Mucosa of descending colon (tissue), 3 donors: ENCODE data around the gene TMSB15C. TPM values are rescaled to one million over a fixed set of nuclear protein-coding genes. Genes with fewer than 3 reads are reported as not detected.
"Not testable (repeated sequence)": the region's sequence is repeated elsewhere in the genome, so short reads cannot be mapped to it uniquely, and the experiment has no call there.

ENCODE experiments used
- ATAC-seq: fragments of 200-7000 bp; cut with Tn5 transposase; one replicate; pipeline ENCODE4 v1.9.1; 2020; ENCODE audit warnings: mild to moderate bottlenecking, moderate library complexity
- DNase-seq, 3 donors: peaks; one replicate each; pipeline ENCODE4 v3.0.0-alpha.2; 2020
- H3K36me3 ChIP-seq: fragments of 200-600 bp; one replicate; pipeline ENCODE4 v1.8.0; 2021; ENCODE audit warnings: low read depth, mild to moderate bottlenecking
- H3K4me1 ChIP-seq: fragments of 200-600 bp; one replicate; pipeline ENCODE4 v1.8.0; 2021; ENCODE audit warnings: low read depth, mild to moderate bottlenecking
- H3K4me3 ChIP-seq: fragments of 200-600 bp; one replicate; pipeline ENCODE4 v1.8.0; 2021; ENCODE audit warnings: mild to moderate bottlenecking
- H3K9me3 ChIP-seq: fragments of 200-600 bp; one replicate; pipeline ENCODE4 v1.8.0; 2021; ENCODE audit warnings: mild to moderate bottlenecking
- intact Hi-C, 2 donors: fragments of 100-400 bp; cut with DNase I in 1 of 2; cut with micrococcal nuclease in 1 of 2; formaldehyde crosslinking; loops; one replicate each; pipeline versions ENCODE4 v1.11.0 to v1.11.1; 2022; cut with DNase I, micrococcal nuclease
- total RNA-seq, 3 donors: library from RNA; stranded (reverse); fragmentation: NEBNext Ultra II Directional in 2 of 3; extraction: Animal tissue kit (Norgen Biotek cat#: 25700) in 2 of 3; gene quantifications; one replicate each; pipeline versions ENCODE4 v1.2.1 to v1.2.4, GENCODE V29; 2021 to 2023
- TF ChIP-seq, protein P1 (sequence below): fragments of 200-600 bp; IDR thresholded peaks from one replicate; pipeline ENCODE4 v1.8.0; 2022; ENCODE audit warnings: antibody characterized with exemption, mild to moderate bottlenecking
- donor health status: DM: no; HTN: no; CAD: no; lungs with moderate emphysema.
- donor health status: DM: no; HTN: no; CAD: no.
- donor health status: DM: no; HTN: yes; CAD: no.

The TMSB15C gene
- total RNA-seq, 3 donors from 2014 or later, result 0.84 to 2.6 (median 0.87) TPM

GRCh38 chrX:104112326-104112951 is 36.4 kb upstream of the TMSB15C start, which contains the start of gene ZCCHC18:
Gene ZCCHC18, plus strand, starts transcription at chrX:104112523. Its CDS starts 1,589 bp downstream, at chrX:104114112.
- no peaks in the 10 kb centered on the region for H3K36me3 ChIP-seq
- H3K4me3 ChIP-seq, result no peak within 1 kb of the TSS
- TF ChIP-seq, protein P1, sequence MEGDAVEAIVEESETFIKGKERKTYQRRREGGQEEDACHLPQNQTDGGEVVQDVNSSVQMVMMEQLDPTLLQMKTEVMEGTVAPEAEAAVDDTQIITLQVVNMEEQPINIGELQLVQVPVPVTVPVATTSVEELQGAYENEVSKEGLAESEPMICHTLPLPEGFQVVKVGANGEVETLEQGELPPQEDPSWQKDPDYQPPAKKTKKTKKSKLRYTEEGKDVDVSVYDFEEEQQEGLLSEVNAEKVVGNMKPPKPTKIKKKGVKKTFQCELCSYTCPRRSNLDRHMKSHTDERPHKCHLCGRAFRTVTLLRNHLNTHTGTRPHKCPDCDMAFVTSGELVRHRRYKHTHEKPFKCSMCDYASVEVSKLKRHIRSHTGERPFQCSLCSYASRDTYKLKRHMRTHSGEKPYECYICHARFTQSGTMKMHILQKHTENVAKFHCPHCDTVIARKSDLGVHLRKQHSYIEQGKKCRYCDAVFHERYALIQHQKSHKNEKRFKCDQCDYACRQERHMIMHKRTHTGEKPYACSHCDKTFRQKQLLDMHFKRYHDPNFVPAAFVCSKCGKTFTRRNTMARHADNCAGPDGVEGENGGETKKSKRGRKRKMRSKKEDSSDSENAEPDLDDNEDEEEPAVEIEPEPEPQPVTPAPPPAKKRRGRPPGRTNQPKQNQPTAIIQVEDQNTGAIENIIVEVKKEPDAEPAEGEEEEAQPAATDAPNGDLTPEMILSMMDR, result no peak
- H3K9me3 ChIP-seq, result no peaks in the 10 kb centered on the region
- ATAC-seq, result peak; percentile 70
- intact Hi-C loops, result no loop called here
- DNase-seq, result peak; percentile 15 to 66 (median 50)
- no peaks in the 10 kb centered on the region for H3K4me1 ChIP-seq

DNA sequence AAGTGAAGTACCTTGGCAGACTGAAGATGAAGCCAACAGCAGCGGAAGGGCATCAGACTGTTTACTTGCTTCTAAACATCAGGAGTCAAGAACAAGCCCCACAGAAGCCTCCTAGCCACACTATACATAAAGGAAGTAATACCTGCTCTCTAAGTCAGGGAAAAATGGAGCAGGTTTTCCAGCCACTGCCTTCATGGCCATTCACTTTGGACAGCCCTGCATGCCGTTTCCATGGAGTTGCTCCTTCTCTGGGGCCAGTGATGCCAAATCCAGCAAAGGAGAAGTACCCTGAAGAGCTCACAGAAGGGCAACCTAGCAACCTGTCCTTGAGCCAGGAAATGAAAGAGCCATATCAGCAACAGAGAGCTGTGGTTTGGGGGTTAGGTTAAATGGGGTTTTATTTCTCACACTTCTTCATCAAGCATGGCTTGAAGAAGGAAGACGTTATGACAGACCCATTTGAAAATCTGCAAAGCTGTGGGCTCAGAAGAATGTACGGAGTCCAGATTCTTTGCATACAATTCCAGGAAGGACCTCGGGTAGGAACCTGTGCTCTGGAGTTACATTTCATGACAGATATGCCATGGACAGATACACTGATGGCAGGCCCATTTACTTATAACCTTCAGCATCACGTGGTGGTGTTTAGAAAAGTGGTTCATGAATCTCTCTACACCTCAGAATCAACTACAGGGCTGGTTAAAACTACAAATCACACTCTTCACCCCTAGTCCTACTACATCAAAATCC is 34.6 kb upstream of the TMSB15C start:
- H3K4me3 ChIP-seq, H3K36me3 ChIP-seq, intact Hi-C loops, H3K4me1 ChIP-seq, H3K9me3 ChIP-seq, DNase-seq: not testable (repeated sequence)
- peak; percentile 17 for ATAC-seq

GRCh38 chrX:104108955-104109354 is 32.9 kb upstream of the TMSB15C start:
- DNase-seq (no peak), ATAC-seq (peak; percentile 8)
- TF ChIP-seq, protein P1, result no peak
- intact Hi-C loops, result no loop called here
- no peaks in the 10 kb centered on the region for H3K9me3 ChIP-seq
- H3K4me3 ChIP-seq, result no peak overlapping the region
- H3K36me3 ChIP-seq, result no peaks in the 10 kb centered on the region
- H3K4me1 ChIP-seq, result no peaks in the 10 kb centered on the region

- intact Hi-C loops, result no loop called here
- no peak overlapping the region for H3K4me3 ChIP-seq
- no peaks in the 10 kb centered on the region for H3K4me1 ChIP-seq
- TF ChIP-seq, protein P1, result no peak
- H3K9me3 ChIP-seq, result no peaks in the 10 kb centered on the region
- DNase-seq, result no peak
- ATAC-seq, result no peak
- no peaks in the 10 kb centered on the region for H3K36me3 ChIP-seq
Measured at GRCh38 chrX:104105330-104106262, 29.6 kb upstream of the TMSB15C start.

DNA sequence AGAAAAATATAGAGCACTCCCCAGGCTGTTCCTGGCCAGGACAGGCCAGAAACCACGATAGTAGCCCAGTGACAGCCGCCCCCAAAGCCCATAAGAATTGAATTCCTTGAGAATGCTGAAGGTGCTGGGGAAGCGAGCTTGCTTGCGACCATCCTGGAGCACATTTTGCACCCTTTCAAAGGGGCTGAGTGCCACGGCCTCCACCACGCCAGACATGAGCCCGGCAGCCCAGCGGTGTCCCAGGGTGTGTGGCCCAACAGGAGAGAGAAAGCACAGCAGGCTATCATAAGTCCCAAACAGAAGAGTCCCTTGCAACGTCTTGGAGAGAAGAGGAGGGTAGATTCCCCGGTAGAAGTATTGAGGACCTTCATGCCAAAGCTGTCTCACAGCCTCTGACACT is 28.6 kb upstream of the TMSB15C start:
- intact Hi-C loops, result no loop called here
- H3K36me3 ChIP-seq, result no peaks in the 10 kb centered on the region

More for the DNA sequence above, 28.6 kb upstream of the TMSB15C start:
- H3K4me3 ChIP-seq, result no peak overlapping the region
- no peaks in the 10 kb centered on the region for H3K9me3 ChIP-seq
- TF ChIP-seq, protein P1, result no peak
- no peaks in the 10 kb centered on the region for H3K4me1 ChIP-seq
- ATAC-seq, result no peak
- no peak for DNase-seq
